GM12873 (cell line): Measurements from ENCODE around the gene RNF145.

Source experiments
- TF ChIP-seq, protein P1 (sequence below): IDR thresholded peaks from 2 replicates; pipeline ENCODE4 v1.5.1; 2012; ENCODE audit warnings: low read depth, mild to moderate bottlenecking, moderate library complexity, low read length, control low read depth; ENCODE audit not compliant: insufficient read depth; ENCODE audit errors: missing control alignments

The RNF145 gene

DNA sequence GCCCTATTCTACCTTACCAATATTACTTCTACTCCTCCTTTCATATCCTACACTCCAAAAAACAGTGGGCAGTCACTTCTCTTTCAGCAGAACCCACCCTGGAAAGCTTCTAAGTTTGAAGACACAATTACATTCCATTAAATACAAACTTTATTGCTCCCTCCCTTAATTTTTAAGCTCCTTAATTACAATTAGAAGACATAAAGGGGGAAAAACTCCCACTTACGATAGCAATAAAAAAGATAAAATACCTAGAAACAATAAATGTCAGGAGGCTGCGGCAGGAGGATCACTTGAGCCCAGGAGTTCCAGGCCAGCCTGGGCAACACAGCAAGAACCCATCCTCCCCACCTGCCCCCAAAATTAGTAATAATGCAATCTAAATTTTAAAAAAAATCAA, 9.6 kb downstream of the RNF145 start:
- TF ChIP-seq, protein P1, sequence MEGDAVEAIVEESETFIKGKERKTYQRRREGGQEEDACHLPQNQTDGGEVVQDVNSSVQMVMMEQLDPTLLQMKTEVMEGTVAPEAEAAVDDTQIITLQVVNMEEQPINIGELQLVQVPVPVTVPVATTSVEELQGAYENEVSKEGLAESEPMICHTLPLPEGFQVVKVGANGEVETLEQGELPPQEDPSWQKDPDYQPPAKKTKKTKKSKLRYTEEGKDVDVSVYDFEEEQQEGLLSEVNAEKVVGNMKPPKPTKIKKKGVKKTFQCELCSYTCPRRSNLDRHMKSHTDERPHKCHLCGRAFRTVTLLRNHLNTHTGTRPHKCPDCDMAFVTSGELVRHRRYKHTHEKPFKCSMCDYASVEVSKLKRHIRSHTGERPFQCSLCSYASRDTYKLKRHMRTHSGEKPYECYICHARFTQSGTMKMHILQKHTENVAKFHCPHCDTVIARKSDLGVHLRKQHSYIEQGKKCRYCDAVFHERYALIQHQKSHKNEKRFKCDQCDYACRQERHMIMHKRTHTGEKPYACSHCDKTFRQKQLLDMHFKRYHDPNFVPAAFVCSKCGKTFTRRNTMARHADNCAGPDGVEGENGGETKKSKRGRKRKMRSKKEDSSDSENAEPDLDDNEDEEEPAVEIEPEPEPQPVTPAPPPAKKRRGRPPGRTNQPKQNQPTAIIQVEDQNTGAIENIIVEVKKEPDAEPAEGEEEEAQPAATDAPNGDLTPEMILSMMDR: no peak

DNA sequence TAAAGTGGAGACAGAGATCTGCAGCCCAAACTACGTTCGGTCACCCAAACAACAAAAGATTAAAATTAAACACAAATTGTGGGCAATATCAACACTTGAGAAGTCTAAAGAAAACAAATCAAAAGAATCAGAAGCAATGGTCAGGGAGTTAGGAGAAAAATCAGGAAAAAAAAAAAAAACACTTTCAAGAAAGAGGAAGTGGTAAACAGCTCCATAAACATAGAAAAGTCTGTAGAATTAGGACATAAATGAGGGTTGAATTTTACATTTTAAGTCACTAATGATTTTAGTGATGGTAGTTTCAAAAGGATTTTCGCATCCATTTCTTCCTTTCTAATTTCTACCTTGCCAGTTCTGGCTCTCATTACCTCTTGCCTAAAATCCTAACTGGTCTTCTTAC, 10.1 kb downstream of the RNF145 start:
- TF ChIP-seq, protein P1: no peak

DNA sequence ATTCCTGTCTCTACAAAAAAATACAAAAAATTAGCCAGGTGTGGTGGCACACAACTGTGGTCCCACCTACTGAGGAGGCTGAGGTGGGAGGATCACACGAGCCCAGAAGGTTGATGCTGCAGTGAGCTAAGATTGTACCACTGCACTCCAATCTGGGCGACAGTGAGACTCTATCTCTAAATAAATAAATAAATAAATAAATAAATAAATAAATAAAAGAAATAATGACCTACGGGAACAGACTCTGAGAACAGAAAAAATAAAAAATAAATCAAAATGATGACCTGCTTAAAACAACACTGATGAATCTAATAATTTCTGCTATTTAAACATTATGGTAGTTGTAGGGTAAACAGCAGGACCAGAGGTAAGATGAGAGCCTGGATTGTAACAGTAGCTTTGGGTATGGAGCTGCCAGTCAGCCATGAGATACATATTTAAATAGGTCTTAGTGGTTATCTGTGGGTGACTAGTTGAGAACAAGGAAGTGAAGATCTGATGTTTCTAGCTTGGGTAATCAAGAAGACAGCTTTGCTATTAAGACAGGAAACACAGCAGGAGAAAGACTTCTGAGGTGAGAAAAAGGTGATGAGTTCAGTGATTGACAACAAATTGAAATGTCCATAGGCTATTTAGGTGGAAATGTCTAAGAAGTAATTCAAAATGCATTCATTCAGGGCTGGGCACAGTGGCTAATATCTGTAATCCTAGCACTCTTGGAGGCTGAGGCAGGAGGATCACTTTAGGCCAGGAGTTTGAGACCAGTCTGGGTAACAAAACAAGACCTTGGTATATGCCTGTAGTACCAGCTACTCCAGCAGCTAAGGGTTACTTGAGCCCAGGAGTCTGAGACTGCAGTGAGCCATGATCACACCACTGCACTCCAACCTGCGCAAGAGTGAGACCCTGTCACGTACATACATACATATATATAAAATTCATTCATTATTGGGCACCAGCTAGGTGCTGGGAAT, 11.0 kb downstream of the RNF145 start:
- TF ChIP-seq, protein P1: no peak

DNA sequence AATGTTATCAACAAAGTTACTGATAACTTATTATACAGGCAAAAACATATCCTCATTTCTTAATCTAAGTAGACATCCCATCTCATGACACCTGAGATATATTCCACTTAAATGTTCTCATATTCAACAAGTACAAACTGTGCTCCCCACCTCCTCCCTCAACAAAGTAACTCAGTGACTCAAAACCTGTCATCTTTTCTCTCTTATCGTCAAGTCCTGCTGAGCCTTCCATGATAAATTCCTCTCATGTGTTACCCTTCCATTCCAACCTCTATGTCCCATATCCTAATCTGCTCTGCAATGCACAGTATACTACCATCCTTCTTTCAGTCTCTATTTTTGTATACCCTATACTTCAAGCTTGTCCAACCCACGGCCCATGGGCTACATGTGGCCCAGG, 13.6 kb downstream of the RNF145 start:
- TF ChIP-seq, protein P1: no peak

DNA sequence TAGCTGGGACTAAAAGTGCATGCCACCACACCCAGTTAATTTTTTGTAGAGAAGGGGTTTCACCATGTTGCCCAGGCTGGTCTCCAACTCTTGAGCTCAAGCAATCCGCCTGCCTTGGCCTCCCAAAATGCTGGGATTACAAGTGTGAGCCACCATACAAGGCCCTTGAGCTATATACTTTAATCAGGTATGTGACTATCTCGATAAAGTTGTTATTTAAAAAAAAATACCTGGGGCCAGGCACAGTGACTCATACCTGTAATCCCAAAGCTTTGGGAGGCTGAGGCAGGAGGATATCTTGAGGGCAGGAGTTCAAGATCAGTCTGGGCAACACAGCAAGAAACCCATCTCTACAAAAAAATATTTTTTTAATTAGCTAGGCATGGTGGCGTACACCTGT, 19.2 kb downstream of the RNF145 start:
- TF ChIP-seq, protein P1: no peak

DNA sequence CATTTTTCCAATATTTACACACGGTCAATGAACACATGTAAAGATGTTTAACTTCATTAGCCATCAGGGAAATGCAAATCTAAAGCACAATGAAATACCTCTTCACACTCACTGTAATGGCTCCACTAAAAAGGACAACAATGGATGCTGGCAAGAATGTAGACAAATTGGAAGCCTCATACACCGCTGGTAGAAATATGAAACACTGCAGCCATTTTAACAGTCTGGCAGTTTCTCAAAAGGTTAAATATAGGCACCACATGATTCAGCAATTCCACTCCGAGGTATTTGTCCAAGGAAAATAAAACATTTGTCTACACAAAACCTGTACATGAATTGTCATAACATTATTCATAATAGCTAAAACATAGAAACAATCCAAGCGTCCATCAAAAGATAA, 20.0 kb downstream of the RNF145 start:
- TF ChIP-seq, protein P1: no peak

DNA sequence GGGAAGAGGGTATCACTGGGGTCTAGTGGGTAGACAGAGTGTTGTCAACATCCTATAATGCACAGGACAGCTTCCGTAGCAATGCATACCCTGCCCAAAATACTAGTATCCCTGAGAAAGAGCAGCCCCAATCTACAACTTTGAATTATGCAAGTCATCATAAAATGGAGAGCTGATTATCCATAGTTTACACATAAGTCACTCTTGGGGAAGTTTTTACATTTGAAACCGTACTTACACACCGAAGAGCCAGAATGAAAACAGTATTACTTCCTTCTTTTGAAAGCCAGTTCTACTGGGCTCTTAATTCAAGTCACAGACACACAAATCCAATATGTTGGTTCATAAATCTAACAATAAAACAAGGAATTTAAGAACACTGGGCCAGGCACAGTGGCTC, 21.6 kb downstream of the RNF145 start:
- TF ChIP-seq, protein P1: no peak
